K562 (cell line): ENCODE measurements around the gene SCYGR1. TPM values are rescaled to one million over a fixed set of nuclear protein-coding genes. Genes with fewer than 3 reads are reported as not detected.
A peak's percentile ranks its signal among the peaks of the same experiment; 100 is the strongest.

Experiments used
- ATAC-seq: fragments of 200-7000 bp; cut with Tn5 transposase; 3 replicates; pipeline ENCODE4 v1.9.1; 2020; ENCODE audit warnings: moderate library complexity
- BruUV-seq: library from RNA; stranded (reverse); fragments of 400-500 nt; replicated peaks from 2 replicates; lab custom pipeline; 2021; lab: Mats Ljungman, UMichigan
- CTCF ChIA-PET: fragments of 300-600 bp; formaldehyde crosslinking; extraction: SDS; loops from one replicate; lab custom pipeline; 2021; ENCODE audit warnings: low intra/inter-chr PET ratio; lab: Yijun Ruan, JAX
- POLR2A ChIA-PET: fragments of 300-600, 350-650 bp; sonication (Branson Sonifier 250); formaldehyde crosslinking; extraction: SDS; loops from one replicate; lab custom pipeline; 2021; ENCODE audit warnings: antibody characterized with exemption, inconsistent platforms; lab: Yijun Ruan, JAX
- DNase-seq, 4 experiments: peaks; one replicate each; pipeline versions ENCODE4 v3.0.0 to v3.0.0-alpha.2; 2011 to 2018; ENCODE audit warnings: low spot score in 3 of 4, mixed read lengths in 3 of 4; ENCODE audit errors: extremely low read depth in 1 of 4
- FAIRE-seq: peaks from 2 replicates; lab custom pipeline; 2011; peaks lifted over from hg19 to GRCh38; lab: Jason Lieb, UNC
- H2AFZ ChIP-seq: 2 replicates; pipeline ENCODE4 v1.6.0; 2011; ENCODE audit warnings: low read depth, low read length, control low read depth, inconsistent platforms
- H3K27ac ChIP-seq: fragments of 200-600 bp; 3 replicates; pipeline ENCODE4 v1.8.0; 2011; ENCODE audit warnings: low read depth, mild to moderate bottlenecking, control low read depth, inconsistent platforms, low read length, moderate library complexity, mixed read lengths; ENCODE audit errors: extremely low read depth
- H3K27me3 ChIP-seq, 2 experiments: fragments of 300-600 bp in 1 of 2; 2 replicates in 1 of 2; 3 replicates in 1 of 2; pipeline versions ENCODE4 v1.6.0 to v1.8.0; 2011; ENCODE audit warnings: inconsistent platforms in 2 of 2, low read length in 2 of 2, mild to moderate bottlenecking in 1 of 2, mixed read lengths in 1 of 2, moderate library complexity in 1 of 2; ENCODE audit not compliant: control insufficient read depth in 2 of 2, insufficient read depth in 2 of 2
- H3K36me3 ChIP-seq: fragments of 300-600 bp; 3 replicates; pipeline ENCODE4 v1.8.0; 2011; ENCODE audit warnings: mild to moderate bottlenecking, low read length, inconsistent platforms; ENCODE audit not compliant: control insufficient read depth, insufficient read depth
- H3K4me1 ChIP-seq, 2 experiments: fragments of 200-600 bp in 1 of 2; replicated peaks in 1 of 2; 2 replicates in 1 of 2; 3 replicates in 1 of 2; pipeline versions ENCODE4 v1.5.1 to v1.8.0; 2011; ENCODE audit warnings: inconsistent platforms in 2 of 2, low read length in 2 of 2, mild to moderate bottlenecking in 1 of 2, mixed read lengths in 1 of 2, moderate library complexity in 1 of 2; ENCODE audit not compliant: control insufficient read depth in 2 of 2, insufficient read depth in 2 of 2
- H3K4me2 ChIP-seq: 2 replicates; pipeline ENCODE4 v1.6.1; 2011; ENCODE audit warnings: low read length, control low read depth, inconsistent platforms, mixed read lengths; ENCODE audit not compliant: insufficient read depth
- H3K4me3 ChIP-seq: fragments of 200-600 bp; sonication (generic), shearing (Covaris generic); 2 replicates; pipeline ENCODE4 v1.5.1; 2016; ENCODE audit warnings: control low read depth, inconsistent platforms
- H3K79me2 ChIP-seq: fragments of 200-600 bp; 3 replicates; pipeline ENCODE4 v1.8.0; 2011; ENCODE audit warnings: low read length, inconsistent platforms; ENCODE audit not compliant: control insufficient read depth, insufficient read depth
- H3K9ac ChIP-seq, 2 experiments: 2 replicates each; pipeline versions ENCODE4 v1.6.0 to v1.6.1; 2011; ENCODE audit warnings: low read depth in 2 of 2, low read length in 2 of 2, control low read depth in 1 of 2, inconsistent platforms in 1 of 2, mild to moderate bottlenecking in 1 of 2, mixed read lengths in 1 of 2; ENCODE audit not compliant: insufficient read depth in 1 of 2
- H3K9me1 ChIP-seq: one replicate; pipeline ENCODE4 v1.6.0; 2011; ENCODE audit warnings: inconsistent platforms, mild to moderate bottlenecking, low read length, moderate library complexity; ENCODE audit not compliant: control insufficient read depth, insufficient read depth
- H3K9me3 ChIP-seq: replicated peaks from 2 replicates; pipeline ENCODE4 v1.5.1; 2011; ENCODE audit warnings: low read depth, low read length, inconsistent platforms; ENCODE audit not compliant: control insufficient read depth, insufficient read depth
- H4K20me1 ChIP-seq: replicated peaks from 2 replicates; pipeline ENCODE4 v1.6.1; 2011; ENCODE audit warnings: low read length, inconsistent platforms, mixed read lengths; ENCODE audit not compliant: control insufficient read depth, insufficient read depth
- CBX5 ChIP-seq: IDR thresholded peaks from 2 replicates; pipeline ENCODE4 v1.6.1; 2014; ENCODE audit warnings: low read depth, borderline replicate concordance
- ELF1 ChIP-seq: fragments of 200-800 bp; sonication (Bioruptor generic); IDR thresholded peaks from 2 replicates; pipeline ENCODE4 v1.6.1; 2016; ENCODE audit warnings: missing genetic modification characterization, missing compliant biosample characterization
- STAT6 ChIP-seq: sonication (generic); formaldehyde crosslinking; IDR thresholded peaks from 2 replicates; pipeline ENCODE4 v1.8.1; 2023; ENCODE audit warnings: mild to moderate bottlenecking, missing genetic modification reagents
- TRIM24 ChIP-seq, 2 experiments: fragments of 450-650 bp; IDR thresholded peaks; 2 replicates each; pipeline ENCODE4 v1.6.1; 2016
- TRIM28 ChIP-seq: fragments of 450-650 bp; IDR thresholded peaks from 2 replicates; pipeline ENCODE4 v1.6.1; 2017
- ZNF707 ChIP-seq: fragments of 250-450 bp; sonication (Bioruptor Pico); conservative IDR thresholded peaks from 2 replicates; pipeline ENCODE4 v1.8.0; 2022; ENCODE audit warnings: inconsistent platforms, mild to moderate bottlenecking, moderate library complexity
- WGBS: fragments of 100-300 bp; shearing (Covaris generic); methylation state at CpG from one replicate; pipeline ENCODE4 v1.1.6; 2016; ENCODE audit warnings: low coverage, mixed read lengths; ENCODE audit not compliant: insufficient coverage; ENCODE audit errors: missing lambda C conversion rate; 5-methylcytosine and 5-hydroxymethylcytosine counted together
- in situ Hi-C: fragments of 300-500 bp; cut with MboI; formaldehyde crosslinking; loops from 4 replicates; pipeline ENCODE4 v1.15.0; 2018; ENCODE audit warnings: inconsistent platforms, mixed read lengths
- intact Hi-C: fragments of 100-400 bp; cut with micrococcal nuclease; formaldehyde crosslinking; loops from 2 replicates; pipeline ENCODE4 v1.14.2; 2022
- polyA plus RNA-seq, 8 experiments: library from polyadenylated mRNA; depleted of rRNA in 4 of 8; stranded (reverse) in 5 of 8; unstranded in 3 of 8; fragments of >200 nt; fragmentation: Nextera tagmentation in 2 of 8; fragmentation: Illumina TruSeq in 1 of 8; extraction: Ambion mirVana in 2 of 8; extraction: Trizol in 1 of 8; gene quantifications; 2 replicates each; pipeline versions ENCODE4 v1.2.1 to v1.2.3, GENCODE V29; 2011 to 2014; ENCODE audit warnings: inconsistent platforms in 1 of 8, missing spikeins in 1 of 8
- total RNA-seq, 7 experiments: library from RNA; depleted of rRNA in 6 of 7; stranded (reverse); fragments of >200 nt in 6 of 7; fragmentation: Illumina TruSeq in 2 of 7; extraction: Trizol in 2 of 7; gene quantifications; 2 replicates each; pipeline versions ENCODE4 v1.2.1 to v1.2.3, GENCODE V29; 2011 to 2021; ENCODE audit warnings: low replicate concordance in 1 of 7
- TF ChIP-seq, protein P1 (sequence below): fragments of 250-450 bp; sonication (Bioruptor Pico); IDR thresholded peaks from 2 replicates; pipeline ENCODE4 v1.4.0; 2020
- TF ChIP-seq, protein P2 (sequence below): fragments of 450-650 bp; IDR thresholded peaks from 2 replicates; pipeline ENCODE4 v1.6.1; 2018; ENCODE audit warnings: mild to moderate bottlenecking, low read depth; ENCODE audit not compliant: partially characterized antibody

SCYGR1 gene
- total and polyA plus RNA-seq, 9 of the 15 experiments (the other 6 are each of a cell fraction or from before 2014, with no cell fraction given), result not detected

DNA sequence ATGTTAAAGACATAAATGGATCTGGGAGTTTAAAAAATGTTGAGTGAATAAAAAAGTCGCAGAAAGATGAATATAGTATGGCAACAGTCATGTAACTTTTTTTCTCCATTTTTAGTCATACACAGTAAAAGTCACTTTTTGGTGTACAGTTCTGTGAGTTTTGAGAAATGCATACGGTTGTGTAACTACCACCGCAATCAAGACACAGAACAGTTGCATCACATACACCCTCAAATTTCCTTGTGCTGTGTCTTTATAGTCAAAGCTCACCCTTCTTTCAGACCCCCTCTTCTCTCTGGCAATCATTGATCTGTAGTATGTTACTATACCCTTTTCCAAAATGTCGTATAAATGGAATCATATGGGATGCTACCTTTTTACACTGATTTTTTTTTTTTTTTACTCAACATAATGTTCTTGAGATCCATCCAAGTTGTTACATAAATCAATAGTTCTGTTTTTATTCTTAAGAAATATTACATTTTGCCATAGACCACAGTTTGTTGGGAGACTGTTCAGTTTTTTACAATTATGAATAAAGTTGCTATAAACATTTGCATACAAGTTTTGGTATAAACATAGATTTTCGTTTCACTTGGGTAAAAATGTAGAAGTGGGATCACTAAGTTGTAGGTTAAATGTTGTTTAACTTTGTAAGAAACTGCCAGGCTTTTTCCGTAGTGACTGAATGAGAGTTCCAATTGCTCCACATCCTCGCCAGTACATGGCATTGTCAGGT is 48.9 kb upstream of the SCYGR1 start (continued):
- TF ChIP-seq, protein P1, sequence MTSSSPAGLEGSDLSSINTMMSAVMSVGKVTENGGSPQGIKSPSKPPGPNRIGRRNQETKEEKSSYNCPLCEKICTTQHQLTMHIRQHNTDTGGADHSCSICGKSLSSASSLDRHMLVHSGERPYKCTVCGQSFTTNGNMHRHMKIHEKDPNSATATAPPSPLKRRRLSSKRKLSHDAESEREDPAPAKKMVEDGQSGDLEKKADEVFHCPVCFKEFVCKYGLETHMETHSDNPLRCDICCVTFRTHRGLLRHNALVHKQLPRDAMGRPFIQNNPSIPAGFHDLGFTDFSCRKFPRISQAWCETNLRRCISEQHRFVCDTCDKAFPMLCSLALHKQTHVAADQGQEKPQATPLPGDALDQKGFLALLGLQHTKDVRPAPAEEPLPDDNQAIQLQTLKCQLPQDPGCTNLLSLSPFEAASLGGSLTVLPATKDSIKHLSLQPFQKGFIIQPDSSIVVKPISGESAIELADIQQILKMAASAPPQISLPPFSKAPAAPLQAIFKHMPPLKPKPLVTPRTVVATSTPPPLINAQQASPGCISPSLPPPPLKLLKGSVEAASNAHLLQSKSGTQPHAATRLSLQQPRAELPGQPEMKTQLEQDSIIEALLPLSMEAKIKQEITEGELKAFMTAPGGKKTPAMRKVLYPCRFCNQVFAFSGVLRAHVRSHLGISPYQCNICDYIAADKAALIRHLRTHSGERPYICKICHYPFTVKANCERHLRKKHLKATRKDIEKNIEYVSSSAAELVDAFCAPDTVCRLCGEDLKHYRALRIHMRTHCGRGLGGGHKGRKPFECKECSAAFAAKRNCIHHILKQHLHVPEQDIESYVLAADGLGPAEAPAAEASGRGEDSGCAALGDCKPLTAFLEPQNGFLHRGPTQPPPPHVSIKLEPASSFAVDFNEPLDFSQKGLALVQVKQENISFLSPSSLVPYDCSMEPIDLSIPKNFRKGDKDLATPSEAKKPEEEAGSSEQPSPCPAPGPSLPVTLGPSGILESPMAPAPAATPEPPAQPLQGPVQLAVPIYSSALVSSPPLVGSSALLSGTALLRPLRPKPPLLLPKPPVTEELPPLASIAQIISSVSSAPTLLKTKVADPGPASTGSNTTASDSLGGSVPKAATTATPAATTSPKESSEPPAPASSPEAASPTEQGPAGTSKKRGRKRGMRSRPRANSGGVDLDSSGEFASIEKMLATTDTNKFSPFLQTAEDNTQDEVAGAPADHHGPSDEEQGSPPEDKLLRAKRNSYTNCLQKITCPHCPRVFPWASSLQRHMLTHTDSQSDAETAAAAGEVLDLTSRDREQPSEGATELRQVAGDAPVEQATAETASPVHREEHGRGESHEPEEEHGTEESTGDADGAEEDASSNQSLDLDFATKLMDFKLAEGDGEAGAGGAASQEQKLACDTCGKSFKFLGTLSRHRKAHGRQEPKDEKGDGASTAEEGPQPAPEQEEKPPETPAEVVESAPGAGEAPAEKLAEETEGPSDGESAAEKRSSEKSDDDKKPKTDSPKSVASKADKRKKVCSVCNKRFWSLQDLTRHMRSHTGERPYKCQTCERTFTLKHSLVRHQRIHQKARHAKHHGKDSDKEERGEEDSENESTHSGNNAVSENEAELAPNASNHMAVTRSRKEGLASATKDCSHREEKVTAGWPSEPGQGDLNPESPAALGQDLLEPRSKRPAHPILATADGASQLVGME (CRISPR knock-in tag), result no peak

DNA sequence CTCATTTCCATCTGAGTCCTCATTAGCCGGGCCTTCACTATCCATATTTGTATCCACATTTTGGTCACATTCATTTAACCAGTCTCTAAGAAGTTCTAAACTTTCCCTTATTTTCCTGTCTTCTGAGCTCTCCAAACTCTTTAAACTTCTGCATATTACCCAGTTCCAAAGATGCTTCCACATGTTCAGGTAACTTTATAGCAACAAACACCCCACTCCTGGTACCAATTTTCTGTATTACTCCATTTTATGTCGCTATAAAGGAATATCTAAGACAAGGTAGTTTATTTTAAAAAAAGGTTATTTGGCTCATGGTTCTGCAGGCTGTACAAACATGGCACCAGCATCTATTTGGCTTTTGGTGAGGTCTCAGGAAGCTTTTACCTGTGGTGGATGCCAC is 45.4 kb upstream of the SCYGR1 start:
- CTCF ChIA-PET, result no interaction called here
- intact Hi-C loops, result no loop called here
- H4K20me1 ChIP-seq, result no peaks in the 10 kb centered on the region
- 29% methylated on average over 2 of the region's 2 CpGs for WGBS
- no peaks in the 10 kb centered on the region for H3K9me1 ChIP-seq
- POLR2A ChIA-PET, result interaction anchor here (1.3 kb wide), 1 partner anchor 17 kb away, joined by 5 read pairs; no protein-coding TSS in a partner anchor
- no peaks in the 10 kb centered on the region for H3K27me3 ChIP-seq
- no peaks in the 10 kb centered on the region for H3K79me2 ChIP-seq
- BruUV-seq, result no TSS peak
- DNase-seq (no peak), FAIRE-seq (no peak), ATAC-seq (no peak)
- H3K4me2 ChIP-seq, result no peak overlapping the region
- no peaks in the 10 kb centered on the region for H3K4me1 ChIP-seq
- H3K4me3 ChIP-seq, result no peak overlapping the region
- no peaks in the 10 kb centered on the region for H3K36me3 ChIP-seq
- no peak overlapping the region for H3K27ac ChIP-seq
- no peak overlapping the region for H2AFZ ChIP-seq
- in situ Hi-C loops, result no loop called here
- no peak overlapping the region for H3K9ac ChIP-seq
- TF ChIP-seq TRIM28 (peak; percentile 79), CBX5 (0 out of 2 replicates have a peak, but pooled peaks have one; percentile 21), TRIM24 (IDR thresholded peaks at IDR 0.05) (0 out of 4 replicates have a peak, but pooled peaks of 1 of the 2 experiments have one; percentile 15), STAT6 (CRISPR knock-in tag) (no peak), ZNF707 (CRISPR knock-in tag) (peak; percentile 97), ELF1 (tag) (no peak)
- TF ChIP-seq, protein P2, sequence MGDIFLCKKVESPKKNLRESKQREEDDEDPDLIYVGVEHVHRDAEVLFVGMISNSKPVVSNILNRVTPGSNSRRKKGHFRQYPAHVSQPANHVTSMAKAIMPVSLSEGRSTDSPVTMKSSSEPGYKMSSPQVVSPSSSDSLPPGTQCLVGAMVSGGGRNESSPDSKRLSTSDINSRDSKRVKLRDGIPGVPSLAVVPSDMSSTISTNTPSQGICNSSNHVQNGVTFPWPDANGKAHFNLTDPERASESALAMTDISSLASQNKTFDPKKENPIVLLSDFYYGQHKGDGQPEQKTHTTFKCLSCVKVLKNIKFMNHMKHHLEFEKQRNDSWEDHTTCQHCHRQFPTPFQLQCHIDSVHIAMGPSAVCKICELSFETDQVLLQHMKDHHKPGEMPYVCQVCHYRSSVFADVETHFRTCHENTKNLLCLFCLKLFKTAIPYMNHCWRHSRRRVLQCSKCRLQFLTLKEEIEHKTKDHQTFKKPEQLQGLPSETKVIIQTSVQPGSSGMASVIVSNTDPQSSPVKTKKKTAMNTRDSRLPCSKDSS, result peak; percentile 18
- peaks cover 1% of the 10 kb centered on the region; the same call in 1 of the 2 replicates for H3K9me3 ChIP-seq
